Colonic mucosa (tissue), 4 donors: Measurements from ENCODE around the gene SCG2. TPM values are rescaled to one million over a fixed set of nuclear protein-coding genes. Genes with fewer than 3 reads are reported as not detected.

Experiments
- DNase-seq: peaks from one replicate; pipeline ENCODE4 v3.0.0-alpha.2; 2020
- H3K27ac ChIP-seq: fragments of 200-600 bp; one replicate; pipeline ENCODE4 v1.8.0; 2021
- H3K27me3 ChIP-seq: fragments of 200-600 bp; one replicate; pipeline ENCODE4 v1.8.0; 2021
- H3K36me3 ChIP-seq: fragments of 200-600 bp; one replicate; pipeline ENCODE4 v1.8.0; 2021
- H3K4me1 ChIP-seq: fragments of 200-600 bp; one replicate; pipeline ENCODE4 v1.8.0; 2021; ENCODE audit warnings: mild to moderate bottlenecking
- H3K4me3 ChIP-seq: fragments of 200-600 bp; one replicate; pipeline ENCODE4 v1.8.0; 2021
- H3K9ac ChIP-seq, 2 donors: one replicate each; pipeline ENCODE4 v1.7.0; 2013; ENCODE audit warnings: control low read depth in 2 of 2, low read depth in 2 of 2, low read length in 2 of 2
- H3K9me3 ChIP-seq: fragments of 200-600 bp; one replicate; pipeline ENCODE4 v1.8.0; 2021
- CTCF ChIP-seq: fragments of 200-600 bp; IDR thresholded peaks from one replicate; pipeline ENCODE4 v1.8.0; 2022; ENCODE audit warnings: antibody characterized with exemption, mild to moderate bottlenecking
- intact Hi-C: fragments of 100-400 bp; cut with DNase I; formaldehyde crosslinking; loops from one replicate; pipeline ENCODE4 v1.14.1; 2022
- total RNA-seq, 2 donors: library from RNA; stranded (reverse); fragmentation: NEBNext Ultra II Directional in 1 of 2; extraction: Animal tissue kit (Norgen Biotek cat#: 25700) in 1 of 2; gene quantifications; one replicate each; pipeline ENCODE4 v1.2.1, GENCODE V29; 2021
- donor health status: healthy.
- donor health status: DM: no; HTN: no; CAD: no.
- donor health status: DM: no; HTN: no; CAD: no.

The SCG2 gene
- total RNA-seq, 2 donors from 2014 or later, result 2.9 to 4.1 TPM

GRCh38 chr2:223632826-223633225 is 30.7 kb upstream of the SCG2 start:
- H3K4me1 ChIP-seq, result no peaks in the 10 kb centered on the region
- no peak for DNase-seq
- no peak overlapping the region for H3K9ac ChIP-seq
- H3K27ac ChIP-seq, result no peak overlapping the region
- intact Hi-C loops, result no loop called here
- H3K27me3 ChIP-seq, result no peaks in the 10 kb centered on the region
- no peaks in the 10 kb centered on the region for H3K36me3 ChIP-seq
- TF ChIP-seq CTCF, result no peak
- H3K9me3 ChIP-seq, result no peaks in the 10 kb centered on the region
- no peak overlapping the region for H3K4me3 ChIP-seq

- Histone ChIP-seq H3K9ac (no peak overlapping the region), H3K36me3 (no peaks in the 10 kb centered on the region), H3K9me3 (no peaks in the 10 kb centered on the region), H3K4me3 (no peak overlapping the region), H3K27ac (no peak overlapping the region), H3K27me3 (no peaks in the 10 kb centered on the region), H3K4me1 (no peaks in the 10 kb centered on the region)
- intact Hi-C loops, result no loop called here
- TF ChIP-seq CTCF, result no peak
- DNase-seq, result no peak
Measured at GRCh38 chr2:223626716-223627115, 24.6 kb upstream of the SCG2 start.

GRCh38 chr2:223625652-223626051 is 23.5 kb upstream of the SCG2 start:
- Histone ChIP-seq H3K36me3 (no peaks in the 10 kb centered on the region), H3K27ac (no peak overlapping the region), H3K9me3 (no peaks in the 10 kb centered on the region), H3K4me3 (no peak overlapping the region), H3K9ac (no peak overlapping the region), H3K27me3 (no peaks in the 10 kb centered on the region), H3K4me1 (no peaks in the 10 kb centered on the region)
- TF ChIP-seq CTCF, result no peak
- intact Hi-C loops, result no loop called here
- no peak for DNase-seq

- Histone ChIP-seq H3K27me3 (no peaks in the 10 kb centered on the region), H3K9me3 (no peaks in the 10 kb centered on the region), H3K36me3 (no peaks in the 10 kb centered on the region), H3K4me3 (no peak overlapping the region), H3K9ac (no peak overlapping the region), H3K27ac (no peak overlapping the region), H3K4me1 (no peaks in the 10 kb centered on the region)
- DNase-seq, result no peak
- intact Hi-C loops, result no loop called here
- no peak for TF ChIP-seq CTCF
Measured at GRCh38 chr2:223621901-223622300, 19.7 kb upstream of the SCG2 start.

- DNase-seq, result no peak
- intact Hi-C loops, result no loop called here
- Histone ChIP-seq H3K9me3 (no peaks in the 10 kb centered on the region), H3K36me3 (no peaks in the 10 kb centered on the region), H3K9ac (no peak overlapping the region), H3K27ac (no peak overlapping the region), H3K4me1 (no peaks in the 10 kb centered on the region), H3K4me3 (no peak overlapping the region), H3K27me3 (no peaks in the 10 kb centered on the region)
- TF ChIP-seq CTCF, result no peak
Measured at GRCh38 chr2:223619486-223620129, 17.4 kb upstream of the SCG2 start.
